GM12875 (cell line): ENCODE results near the gene SCAANT1.

Experiments
- H3K4me3 ChIP-seq: one replicate; pipeline ENCODE4 v1.5.1; 2011; ENCODE audit warnings: low read depth, low read length, control low read depth
- TF ChIP-seq, protein P1 (sequence below): IDR thresholded peaks from 2 replicates; pipeline ENCODE4 v1.5.1; 2011; ENCODE audit warnings: low read depth, mild to moderate bottlenecking, control low read depth, inconsistent platforms, low read length, moderate library complexity, borderline replicate concordance; ENCODE audit not compliant: insufficient read depth

The SCAANT1 gene

DNA sequence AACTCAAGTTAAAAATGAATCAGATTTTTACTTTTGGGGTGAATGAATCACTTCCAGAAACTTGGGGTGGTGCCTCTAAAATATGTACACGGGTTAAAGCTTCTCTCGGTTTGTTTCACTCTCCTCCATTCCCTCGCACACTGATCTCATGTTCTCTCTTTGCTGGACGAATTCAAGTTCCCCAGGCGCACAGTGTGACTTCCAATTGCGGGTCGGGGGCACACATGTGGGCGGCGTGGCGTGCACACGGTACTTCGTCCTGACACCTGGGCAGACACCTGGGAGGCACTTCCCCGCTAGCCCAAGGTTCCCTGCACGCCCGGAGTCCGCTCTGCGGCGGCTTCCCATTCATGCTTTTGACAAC, 692 bp downstream of the SCAANT1 start:
- peak overlapping the region; percentile 70 for H3K4me3 ChIP-seq
- TF ChIP-seq, protein P1, sequence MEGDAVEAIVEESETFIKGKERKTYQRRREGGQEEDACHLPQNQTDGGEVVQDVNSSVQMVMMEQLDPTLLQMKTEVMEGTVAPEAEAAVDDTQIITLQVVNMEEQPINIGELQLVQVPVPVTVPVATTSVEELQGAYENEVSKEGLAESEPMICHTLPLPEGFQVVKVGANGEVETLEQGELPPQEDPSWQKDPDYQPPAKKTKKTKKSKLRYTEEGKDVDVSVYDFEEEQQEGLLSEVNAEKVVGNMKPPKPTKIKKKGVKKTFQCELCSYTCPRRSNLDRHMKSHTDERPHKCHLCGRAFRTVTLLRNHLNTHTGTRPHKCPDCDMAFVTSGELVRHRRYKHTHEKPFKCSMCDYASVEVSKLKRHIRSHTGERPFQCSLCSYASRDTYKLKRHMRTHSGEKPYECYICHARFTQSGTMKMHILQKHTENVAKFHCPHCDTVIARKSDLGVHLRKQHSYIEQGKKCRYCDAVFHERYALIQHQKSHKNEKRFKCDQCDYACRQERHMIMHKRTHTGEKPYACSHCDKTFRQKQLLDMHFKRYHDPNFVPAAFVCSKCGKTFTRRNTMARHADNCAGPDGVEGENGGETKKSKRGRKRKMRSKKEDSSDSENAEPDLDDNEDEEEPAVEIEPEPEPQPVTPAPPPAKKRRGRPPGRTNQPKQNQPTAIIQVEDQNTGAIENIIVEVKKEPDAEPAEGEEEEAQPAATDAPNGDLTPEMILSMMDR = no peak

DNA sequence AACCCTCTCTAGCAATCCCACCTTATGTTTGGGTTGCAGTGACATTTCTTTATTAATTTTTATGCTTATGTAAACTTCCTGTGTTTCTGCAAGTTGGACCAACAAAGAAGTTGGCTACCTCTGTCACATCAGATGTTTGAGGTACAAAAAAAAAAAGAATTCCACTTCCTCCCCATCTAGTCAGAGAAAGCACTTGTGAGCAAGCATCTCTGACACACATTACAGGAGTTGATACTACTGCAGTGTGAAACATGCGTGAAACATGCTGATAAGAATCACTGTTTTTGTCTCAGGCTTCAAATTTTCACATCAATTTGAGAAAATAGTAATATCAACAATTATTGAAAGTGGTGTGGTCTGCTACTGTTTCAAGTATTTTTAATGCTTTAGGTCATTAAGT, 1.3 kb downstream of the SCAANT1 start:
- TF ChIP-seq, protein P1 = no peak
- H3K4me3 ChIP-seq = no peak overlapping the region

DNA sequence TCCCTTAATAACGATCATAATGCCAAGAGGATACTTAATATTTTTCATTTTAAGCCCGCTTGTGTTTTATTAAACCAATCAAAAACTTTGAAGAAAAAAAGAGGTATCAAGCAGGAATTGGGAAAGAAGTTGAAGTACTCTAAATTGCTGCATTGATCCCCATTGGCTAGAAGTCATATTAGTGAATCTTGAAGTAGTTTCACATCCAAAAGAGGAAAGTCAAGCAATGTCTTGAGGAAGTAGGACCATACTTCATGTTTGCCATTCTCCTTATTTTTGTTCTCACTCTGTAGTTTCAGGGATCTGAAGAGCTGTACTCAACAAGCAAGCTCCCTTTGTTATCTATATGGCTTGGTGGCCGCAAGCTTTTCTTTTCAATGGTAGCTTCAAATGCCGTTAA, 2.2 kb downstream of the SCAANT1 start:
- H3K4me3 ChIP-seq = no peak overlapping the region
- TF ChIP-seq, protein P1 = no peak

DNA sequence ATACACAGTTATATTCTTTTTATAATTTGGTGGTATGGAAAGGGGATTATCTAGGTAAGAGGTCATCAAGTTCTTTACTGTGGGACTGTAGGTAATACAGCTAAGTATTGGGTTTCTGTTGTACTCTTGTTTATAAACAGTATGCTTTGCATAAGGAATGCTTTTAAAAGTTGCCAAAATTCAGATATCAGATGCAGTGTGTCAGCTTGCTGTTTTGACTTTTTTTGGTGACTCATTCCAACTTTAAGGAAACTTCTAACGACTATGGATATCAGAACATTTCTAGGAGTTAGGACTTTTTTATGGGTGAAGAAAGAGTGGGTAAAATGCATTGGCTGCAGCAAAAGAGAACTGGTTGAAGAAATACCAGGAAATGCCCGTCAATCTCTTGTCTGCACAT, 2.8 kb downstream of the SCAANT1 start:
- TF ChIP-seq, protein P1 = no peak
- H3K4me3 ChIP-seq = no peak overlapping the region

DNA sequence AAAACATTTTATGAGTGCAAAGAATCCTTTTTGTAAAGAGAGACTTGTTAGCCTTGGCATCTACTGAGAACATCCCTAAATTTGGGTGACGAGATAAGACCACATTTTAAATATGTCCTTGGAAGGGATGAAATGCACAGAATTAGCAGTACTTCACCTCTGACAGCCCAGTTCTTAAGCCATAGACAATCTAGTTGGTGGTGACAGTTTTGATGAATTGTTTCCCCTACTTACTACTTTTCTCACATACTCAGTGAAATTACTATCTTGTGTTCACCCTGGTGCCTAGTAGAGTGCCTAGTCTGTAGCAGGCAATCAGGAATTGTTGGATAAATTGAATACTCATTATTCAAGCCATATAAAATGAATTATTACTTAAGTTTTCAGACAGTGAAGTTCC, 3.4 kb downstream of the SCAANT1 start:
- TF ChIP-seq, protein P1 = no peak
- H3K4me3 ChIP-seq = no peak overlapping the region

DNA sequence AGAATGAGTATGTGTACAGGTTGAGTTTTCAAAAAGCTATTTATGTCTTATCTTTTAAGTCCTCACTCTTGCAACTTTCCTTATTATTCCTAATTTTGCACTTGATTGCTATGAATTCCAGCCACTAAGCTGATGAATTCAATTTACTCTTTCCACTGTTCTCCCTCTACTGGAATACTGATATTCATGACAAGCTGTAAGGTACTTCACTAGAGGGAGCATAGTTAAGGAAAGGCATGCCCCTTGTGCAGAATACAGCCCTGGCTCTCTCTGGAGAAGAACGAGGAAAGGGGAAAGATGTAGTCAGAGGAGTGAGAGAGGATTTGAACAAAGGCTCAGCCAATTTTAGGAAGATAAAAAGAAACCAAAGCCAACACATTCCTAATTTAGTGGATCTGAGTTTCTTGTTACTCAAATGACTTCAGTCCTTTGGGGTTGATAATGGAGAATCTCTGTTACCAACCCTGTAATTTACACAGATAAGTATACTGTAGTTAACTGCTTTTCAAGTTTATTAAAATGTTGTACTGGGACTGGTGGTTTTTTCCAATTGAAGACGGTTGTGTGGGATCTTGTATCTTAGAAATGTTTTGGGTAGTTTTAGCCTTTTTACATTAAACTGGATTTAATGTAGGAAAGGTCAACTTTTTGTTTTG, 4.0 kb downstream of the SCAANT1 start:
- TF ChIP-seq, protein P1 = no peak
- H3K4me3 ChIP-seq = no peak overlapping the region
